SIG-M5 (cell line): Measurements from ENCODE around the gene PACSIN2.

Experiments
- DNase-seq: peaks from one replicate; lab custom pipeline; 2025; lab: John Stamatoyannopoulos, UW

PACSIN2 gene

DNA sequence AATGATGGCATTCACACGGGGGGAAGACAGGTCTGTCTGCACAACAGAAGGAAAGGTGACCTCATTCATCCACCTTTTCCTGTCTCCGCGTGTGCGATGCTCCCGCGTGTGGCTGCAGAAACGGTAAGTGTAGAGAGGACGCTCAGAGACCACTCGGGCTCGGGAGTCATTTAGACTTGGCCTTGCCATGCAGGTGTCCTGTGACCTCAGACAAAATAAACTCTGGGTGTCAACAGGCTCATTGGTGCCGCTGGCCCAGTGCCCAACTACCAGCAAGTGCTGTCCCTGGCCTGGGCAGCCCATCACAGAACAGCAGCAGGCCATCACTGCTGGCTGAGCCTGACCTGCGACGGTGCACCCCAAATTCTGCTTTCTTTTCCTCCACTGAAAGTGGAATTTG, 109.7 kb downstream of the PACSIN2 start:
- DNase-seq, result no peak

- no peak for DNase-seq
These were observed 110.9 kb downstream of the PACSIN2 start for GRCh38 chr22:42904050-42904449.

GRCh38 chr22:42902875-42903510, 112.0 kb downstream of the PACSIN2 start:
- DNase-seq, result no peak

- no peak for DNase-seq
These were observed 113.0 kb downstream of the PACSIN2 start for GRCh38 chr22:42901790-42902508.

- DNase-seq, result no peak
These were observed 117.0 kb downstream of the PACSIN2 start for GRCh38 chr22:42897960-42898359.

- no peak for DNase-seq
These were observed 119.4 kb downstream of the PACSIN2 start for GRCh38 chr22:42895541-42895981.

DNA sequence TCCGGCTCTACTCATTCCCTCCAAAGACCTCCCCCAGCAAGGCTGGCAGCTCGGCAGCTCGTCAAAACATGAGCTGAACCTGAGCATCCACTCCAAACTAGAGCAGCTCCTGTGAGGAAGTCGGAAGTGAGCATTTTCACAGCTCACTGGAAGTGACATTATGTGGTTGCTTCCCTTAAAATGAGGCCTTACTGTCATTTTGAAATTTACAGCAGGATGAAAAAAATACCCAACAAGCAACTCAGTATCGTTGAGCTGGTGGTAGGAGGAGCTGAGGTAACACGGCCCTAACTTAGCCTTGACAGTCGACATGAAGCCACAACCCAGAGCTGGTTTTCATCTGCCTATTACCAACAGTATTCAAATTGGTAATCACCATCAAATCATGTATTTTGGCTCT, 119.9 kb downstream of the PACSIN2 start:
- DNase-seq, result no peak

DNA sequence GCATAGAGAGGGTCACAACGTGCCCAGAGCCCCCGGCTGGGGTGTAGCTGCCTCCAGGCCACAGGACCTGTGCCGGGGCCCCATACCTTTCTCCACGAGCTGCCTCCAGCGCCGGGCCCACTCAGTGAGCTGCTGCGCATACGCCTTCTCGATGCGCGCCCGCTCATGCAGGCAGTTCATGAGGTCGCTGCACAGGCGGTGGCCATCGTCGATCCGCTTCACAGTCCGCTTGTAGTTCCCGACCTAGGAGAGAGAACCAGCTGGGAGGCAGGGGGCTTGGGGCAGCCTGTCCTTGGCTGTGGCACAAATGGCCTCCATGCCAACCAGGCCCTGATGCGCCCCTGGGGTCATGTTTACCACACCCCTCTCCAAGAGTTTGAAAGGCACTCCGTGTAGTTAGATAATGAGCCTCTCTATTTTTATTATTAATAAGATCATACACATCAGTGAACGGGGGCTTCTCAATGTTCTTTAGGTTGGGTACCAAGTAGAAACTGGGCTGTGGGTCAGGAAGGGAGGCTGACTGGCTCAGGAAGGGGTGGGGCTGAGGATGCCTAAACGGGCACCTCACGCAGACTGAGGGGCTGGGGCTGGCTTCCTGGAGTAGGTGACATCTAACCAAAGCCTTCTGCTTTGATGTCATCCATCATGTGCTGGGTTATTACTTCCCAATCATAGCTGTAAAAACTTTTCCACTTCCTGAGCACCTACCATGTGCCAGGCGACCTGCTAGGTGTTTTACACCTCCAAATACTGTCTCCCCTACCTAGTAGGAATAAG, 121.4 kb downstream of the PACSIN2 start:
- no peak for DNase-seq

DNA sequence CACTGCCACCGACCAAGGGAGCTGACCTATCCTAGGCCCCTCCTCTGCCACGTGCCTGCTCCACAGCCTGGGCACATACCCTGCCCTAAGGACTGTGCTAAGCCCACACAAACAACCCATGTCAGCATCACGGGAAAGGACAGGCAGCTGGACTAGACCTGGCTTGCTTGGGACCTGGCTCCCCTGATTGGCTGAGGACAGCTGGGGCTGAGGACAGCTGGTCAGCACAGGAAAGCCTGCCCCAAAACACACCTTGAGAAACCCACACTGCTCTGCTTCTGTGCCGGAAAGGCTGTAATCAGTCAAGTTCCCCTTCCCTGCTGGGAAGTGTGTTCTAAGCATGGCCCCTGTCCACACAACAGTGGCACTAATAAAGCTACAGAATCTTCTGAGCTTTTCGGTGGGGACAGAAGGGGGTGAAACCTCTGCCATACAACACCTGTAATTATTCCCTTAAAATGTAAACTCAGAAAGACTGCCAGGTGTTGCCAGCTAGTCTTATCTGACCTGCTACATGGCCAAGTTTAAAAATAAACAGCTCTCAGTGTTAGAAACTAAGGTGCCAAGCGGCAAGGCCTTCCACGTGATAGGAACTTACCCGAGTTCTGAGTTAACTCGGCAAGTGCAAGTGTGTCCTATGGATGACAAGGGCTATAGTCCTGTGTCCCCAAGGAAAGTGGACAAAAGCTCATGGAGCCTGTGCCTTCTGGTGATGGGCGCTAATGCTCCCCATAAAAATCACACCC, 122.2 kb downstream of the PACSIN2 start:
- no peak for DNase-seq

GRCh38 chr22:42892156-42892555, 122.8 kb downstream of the PACSIN2 start:
- DNase-seq, result no peak

DNA sequence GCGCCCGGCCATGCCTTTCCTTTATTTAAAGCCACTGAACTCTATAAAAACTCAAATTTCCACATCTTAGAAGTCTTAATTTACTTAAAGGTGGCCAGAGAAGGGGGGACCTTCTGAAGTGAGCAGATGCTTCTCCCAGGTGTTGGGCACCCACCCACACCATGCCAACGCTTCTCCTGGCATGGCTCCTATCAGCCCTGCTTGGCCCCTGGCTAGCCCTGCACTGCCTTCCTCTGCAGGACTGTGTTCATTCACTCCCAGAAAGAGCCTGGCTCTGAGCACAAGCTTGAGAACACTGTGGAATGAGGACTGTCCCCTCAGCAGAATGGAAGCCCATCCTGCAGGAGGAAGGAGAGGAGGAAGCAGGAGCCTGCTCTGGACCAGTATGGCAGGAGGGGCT, 123.3 kb downstream of the PACSIN2 start:
- no peak for DNase-seq

- DNase-seq, result no peak
These were observed 123.9 kb downstream of the PACSIN2 start for GRCh38 chr22:42891008-42891407.

GRCh38 chr22:42889304-42889703, 125.6 kb downstream of the PACSIN2 start:
- DNase-seq, result peak; percentile 78

DNA sequence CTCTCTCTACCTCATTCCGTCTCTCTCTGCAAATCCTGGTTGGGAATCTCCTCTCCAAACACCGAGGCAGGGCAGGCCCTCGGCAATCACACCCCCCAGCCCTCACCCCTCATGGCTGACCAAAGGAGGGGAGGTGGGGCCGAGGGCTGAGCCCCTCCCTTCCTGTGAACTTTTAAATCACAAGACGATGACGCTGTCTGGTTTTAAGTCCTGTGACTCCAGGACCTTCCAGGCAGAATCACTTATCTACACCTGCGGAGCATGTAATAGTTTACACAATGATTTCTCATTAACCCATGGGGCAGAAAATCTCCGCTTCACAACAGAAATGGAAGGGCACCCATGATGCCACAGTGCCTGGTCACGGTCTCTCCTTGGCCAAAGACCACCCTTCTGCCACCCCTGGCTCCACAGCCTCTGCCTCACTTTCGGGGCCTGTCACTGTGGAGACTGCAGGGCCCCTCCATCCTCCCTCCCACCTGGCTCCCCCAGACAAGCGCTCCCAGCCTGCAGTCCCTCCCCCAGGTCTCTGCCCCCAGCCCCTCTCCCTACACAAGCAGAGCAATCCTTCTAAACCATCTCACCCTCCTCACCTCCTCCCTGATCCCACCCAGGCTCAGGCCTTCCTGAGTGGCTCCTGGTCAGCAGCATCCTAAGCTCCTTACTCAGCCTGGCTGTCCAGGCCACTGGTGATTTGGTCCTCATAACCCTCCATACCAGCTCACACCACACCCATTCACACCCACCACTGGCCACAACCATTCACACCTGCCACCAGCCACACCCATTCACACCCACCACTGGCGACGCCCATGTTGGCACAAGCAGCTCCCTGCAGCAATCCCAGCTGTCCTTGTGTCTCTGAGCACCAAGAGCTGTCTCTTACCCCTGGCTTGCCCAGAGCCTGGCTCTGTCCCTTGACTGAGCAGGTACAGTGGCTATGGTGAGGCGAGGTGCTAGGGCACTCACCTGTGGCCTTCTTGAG, 127.1 kb downstream of the PACSIN2 start:
- no peak for DNase-seq

GRCh38 chr22:42887120-42887519, 127.8 kb downstream of the PACSIN2 start:
- DNase-seq, result no peak

- DNase-seq, result no peak
These were observed 129.5 kb downstream of the PACSIN2 start for GRCh38 chr22:42885446-42885845.

DNA sequence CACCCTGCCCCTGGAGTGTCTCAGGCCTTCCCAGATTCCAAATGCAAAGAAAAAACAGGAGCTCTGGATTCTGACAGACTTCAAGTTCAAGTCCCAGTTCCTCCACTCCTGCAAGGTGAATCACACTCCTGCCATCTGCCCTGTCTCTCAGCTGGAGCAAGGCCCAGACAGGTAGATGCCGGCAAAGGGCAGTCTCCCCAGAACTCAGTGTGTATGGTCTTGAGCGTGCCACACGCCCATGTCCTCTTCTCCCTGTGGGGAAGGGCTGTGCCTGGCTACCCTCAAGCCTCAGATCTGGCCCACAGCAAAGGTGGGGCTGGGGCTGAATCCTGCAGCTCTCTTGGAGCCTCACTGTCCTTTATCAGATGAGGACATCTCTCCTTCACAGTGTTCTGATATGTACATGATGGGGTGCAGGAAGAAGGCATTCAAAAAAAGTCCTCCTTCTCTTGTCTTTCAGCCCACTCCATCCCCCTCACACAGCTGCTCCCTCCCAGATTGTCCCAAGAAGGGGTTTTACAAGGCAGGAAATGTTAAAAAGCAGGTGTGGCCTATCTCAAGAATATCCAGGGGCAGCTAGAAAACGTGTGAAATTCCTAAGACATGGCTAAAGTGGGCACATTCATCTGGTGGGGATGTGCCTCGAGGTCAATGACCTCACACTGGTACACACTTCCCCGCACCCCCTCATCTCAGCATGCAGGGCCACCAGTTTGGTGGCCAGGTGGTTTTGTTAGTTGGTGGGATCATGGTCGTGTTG, 130.2 kb downstream of the PACSIN2 start:
- DNase-seq, result no peak

DNA sequence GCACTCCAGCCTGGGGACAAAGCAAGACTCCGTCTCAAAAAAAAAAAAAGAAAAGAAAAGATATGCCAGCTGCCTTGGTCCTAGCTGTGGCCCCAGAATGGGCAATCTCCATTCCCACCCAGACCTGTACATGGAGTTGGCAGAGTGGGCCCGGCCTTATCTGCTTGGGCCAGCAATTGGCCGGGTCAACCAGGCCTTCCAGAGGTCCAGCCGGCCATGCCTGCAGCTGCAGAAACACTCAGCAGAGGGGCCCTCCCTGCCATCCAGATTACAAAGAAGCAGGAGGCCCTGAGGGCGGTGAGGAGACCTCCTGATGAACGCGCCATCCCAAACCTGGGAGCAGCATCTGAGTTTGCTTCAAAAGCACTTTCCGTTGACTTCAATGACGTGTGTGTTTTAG, 131.0 kb downstream of the PACSIN2 start:
- no peak for DNase-seq

- no peak for DNase-seq
These were observed 131.8 kb downstream of the PACSIN2 start for GRCh38 chr22:42883121-42883520.

- DNase-seq, result no peak
These were observed 132.8 kb downstream of the PACSIN2 start for GRCh38 chr22:42881982-42882656.
